22Rv1 (cell line): ENCODE measurements around the gene TMEM245.

Experiments
- CTCF ChIP-seq: fragments of 450-650 bp; IDR thresholded peaks from 2 replicates; pipeline ENCODE4 v1.5.1; 2017; ENCODE audit warnings: mild to moderate bottlenecking
- ZFX ChIP-seq: fragments of 450-650 bp; IDR thresholded peaks from 2 replicates; pipeline ENCODE4 v1.6.1; 2017; ENCODE audit warnings: antibody characterized with exemption, borderline replicate concordance

GRCh38 chr9:109003116-109003515, 116.6 kb downstream of the TMEM245 start:
- no peak for TF ChIP-seq CTCF
- no peak for TF ChIP-seq ZFX
